GM21360 (cell line): ENCODE results near the gene LCLAT1.

Experiments
- ATAC-seq: cut with Tn5 transposase; IDR thresholded peaks from one replicate; pipeline ENCODE4 v1.9.1; 2021; ENCODE audit warnings: mild to moderate bottlenecking, moderate library complexity; ENCODE audit not compliant: unreplicated experiment

Gene LCLAT1

GRCh38 chr2:30422444-30423040 lies 24.5 kb upstream of the LCLAT1 start:
- peak; percentile 88 for ATAC-seq

- ATAC-seq: no peak
These were observed 22.8 kb upstream of the LCLAT1 start for GRCh38 chr2:30424231-30424630.

- ATAC-seq: no peak
These were observed 21.7 kb upstream of the LCLAT1 start for GRCh38 chr2:30425326-30425725.

GRCh38 chr2:30427606-30428347 lies 19.3 kb upstream of the LCLAT1 start:
- no peak for ATAC-seq

- ATAC-seq: no peak
These were observed 18.7 kb upstream of the LCLAT1 start for GRCh38 chr2:30428348-30428662.

DNA sequence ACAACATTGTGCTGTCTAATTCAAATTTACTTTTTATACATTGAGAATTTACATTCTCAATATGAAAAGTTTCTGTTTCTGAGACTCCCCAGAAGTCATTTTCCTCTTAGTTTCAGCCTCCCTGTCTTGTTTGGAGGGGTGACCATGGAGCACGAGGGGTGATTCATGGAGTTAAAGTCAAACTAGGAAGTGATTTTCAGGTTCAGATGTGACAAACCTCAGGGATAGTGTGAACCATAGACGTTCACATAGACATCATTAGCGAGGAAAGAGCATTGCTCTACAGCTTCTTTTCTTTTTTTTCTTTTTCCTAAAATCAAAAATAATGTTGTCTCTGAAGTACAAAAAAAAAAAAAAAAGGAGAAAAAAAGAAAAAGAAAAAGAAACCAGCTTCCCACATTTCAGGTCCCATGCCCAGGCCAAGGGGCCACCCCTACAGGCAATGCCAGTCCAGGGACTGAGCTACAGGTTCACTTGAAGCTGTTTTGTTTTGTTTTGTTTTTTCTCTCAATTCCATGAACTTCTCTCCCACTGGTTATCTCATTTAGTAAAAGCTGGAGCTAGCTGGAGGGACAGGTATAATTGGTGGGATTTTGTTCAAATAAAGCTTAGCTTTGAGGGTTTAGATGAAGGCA lies 18.1 kb upstream of the LCLAT1 start:
- no peak for ATAC-seq

DNA sequence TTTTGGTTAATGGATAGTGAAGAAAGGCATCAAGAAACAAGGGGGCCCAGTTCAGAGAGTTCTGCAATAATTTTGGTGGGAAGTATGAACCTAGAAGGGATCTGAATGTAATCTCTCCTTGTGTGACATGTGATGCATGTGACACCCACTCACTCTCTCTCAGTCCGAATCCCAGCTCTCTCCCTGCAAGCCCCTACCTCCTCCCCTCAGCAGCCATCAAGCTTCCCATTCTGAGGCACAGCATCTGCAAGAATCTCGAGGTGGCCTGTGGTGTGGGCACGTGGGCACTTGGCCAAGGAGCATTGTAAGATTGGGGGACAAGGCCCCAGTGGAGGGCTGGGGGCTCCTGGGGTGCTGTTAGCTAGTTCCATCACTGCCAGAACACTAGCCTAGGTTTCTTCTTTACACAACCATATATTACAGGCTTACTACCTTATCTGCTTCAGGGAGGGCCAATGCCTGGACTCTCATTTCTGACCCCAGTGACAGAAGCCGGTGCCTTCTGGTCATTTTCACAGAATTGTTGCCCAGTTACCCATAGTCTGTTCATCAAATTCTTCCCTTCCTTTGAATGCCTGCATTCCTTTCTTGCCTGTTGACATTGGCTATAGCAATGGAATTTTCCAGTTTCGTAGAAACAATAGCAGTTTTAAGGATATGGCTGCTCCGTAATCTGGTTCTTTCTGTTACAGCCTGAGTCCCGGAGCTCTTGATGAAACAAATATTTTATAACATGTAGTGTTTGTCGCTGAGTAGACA lies 13.3 kb upstream of the LCLAT1 start:
- no peak for ATAC-seq

DNA sequence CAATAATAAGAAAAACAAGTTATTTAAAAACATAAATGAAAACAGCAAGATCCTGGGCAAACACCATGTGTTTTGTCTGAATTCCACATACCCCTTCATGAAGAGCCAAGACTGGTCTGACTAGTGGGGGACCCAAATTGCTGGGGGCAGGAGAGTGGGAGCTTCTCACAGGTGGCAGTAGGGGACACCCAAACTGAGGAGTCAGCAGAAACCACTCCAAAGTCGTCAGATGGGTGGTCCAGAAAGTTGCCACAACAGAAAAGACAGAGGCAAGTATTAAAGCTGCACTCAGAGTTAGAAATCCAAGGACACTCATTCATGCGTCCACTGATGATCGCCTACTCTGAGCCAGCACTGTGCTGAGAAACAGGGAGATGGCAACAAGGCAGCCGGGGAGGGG lies 12.3 kb upstream of the LCLAT1 start:
- ATAC-seq: no peak

GRCh38 chr2:30436859-30437435 lies 10.1 kb upstream of the LCLAT1 start:
- no peak for ATAC-seq

- no peak for ATAC-seq
These were observed 9.1 kb upstream of the LCLAT1 start for GRCh38 chr2:30437809-30438548.

- ATAC-seq: no peak
These were observed 7.8 kb upstream of the LCLAT1 start for GRCh38 chr2:30439296-30439695.

DNA sequence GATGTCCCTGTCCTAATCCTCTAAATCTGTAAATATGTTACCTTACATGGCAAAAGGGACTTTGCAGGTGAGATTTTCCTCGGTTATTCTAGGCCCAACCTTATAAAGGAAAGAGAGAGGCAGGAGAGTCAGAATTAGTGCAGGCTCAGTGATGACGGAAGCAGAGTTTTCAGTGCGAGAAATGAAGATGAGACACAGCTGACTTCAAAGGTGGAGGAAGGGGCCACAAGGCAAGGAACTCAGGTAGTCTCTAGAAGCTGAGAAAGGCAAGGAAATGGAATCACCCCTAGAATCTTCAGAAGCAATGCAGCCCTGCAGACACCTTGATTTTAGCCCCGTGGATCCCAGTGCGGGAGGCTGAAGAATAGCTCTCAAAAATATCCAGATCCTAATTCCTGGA lies 7.2 kb upstream of the LCLAT1 start:
- ATAC-seq: no peak

GRCh38 chr2:30441023-30441422 lies 6.0 kb upstream of the LCLAT1 start:
- ATAC-seq: no peak

DNA sequence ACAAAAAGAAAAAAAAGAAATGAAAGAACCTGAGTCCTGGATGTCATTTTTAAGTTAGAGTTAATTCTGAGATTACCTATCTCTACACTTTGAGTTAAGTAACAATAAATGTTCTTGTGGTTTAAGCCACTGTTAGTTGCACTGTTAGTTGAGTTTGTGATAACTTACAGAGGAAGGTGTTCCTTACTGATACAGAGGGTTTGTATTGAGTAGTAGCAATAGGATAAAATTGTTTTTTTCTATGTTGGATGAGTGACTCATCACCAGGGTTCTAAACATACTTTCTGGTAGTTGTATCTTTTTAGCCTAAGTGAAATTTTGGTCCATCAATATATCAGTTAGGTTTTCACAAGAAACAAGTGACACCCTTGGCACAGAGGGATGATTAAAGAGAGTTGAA lies 4.0 kb upstream of the LCLAT1 start:
- no peak for ATAC-seq

DNA sequence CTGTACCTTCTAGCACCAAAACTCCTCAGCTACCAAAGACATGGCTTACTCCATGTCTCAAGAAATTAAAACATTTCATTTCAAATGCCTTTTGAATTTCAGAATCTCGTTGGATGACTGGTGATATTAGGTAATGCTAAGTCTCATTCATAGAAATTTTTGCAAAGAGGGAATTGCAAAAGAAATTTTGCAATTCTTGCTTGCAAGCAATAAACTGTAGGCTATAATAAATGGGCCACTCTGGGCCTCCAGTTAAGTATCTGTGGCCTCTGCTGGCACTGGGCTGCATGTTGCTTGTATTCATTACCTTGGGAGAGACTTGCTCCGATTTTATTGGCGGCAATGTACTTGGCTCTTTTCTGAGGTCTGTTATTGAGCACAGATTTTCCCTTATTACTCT lies 2.8 kb upstream of the LCLAT1 start:
- no peak for ATAC-seq

DNA sequence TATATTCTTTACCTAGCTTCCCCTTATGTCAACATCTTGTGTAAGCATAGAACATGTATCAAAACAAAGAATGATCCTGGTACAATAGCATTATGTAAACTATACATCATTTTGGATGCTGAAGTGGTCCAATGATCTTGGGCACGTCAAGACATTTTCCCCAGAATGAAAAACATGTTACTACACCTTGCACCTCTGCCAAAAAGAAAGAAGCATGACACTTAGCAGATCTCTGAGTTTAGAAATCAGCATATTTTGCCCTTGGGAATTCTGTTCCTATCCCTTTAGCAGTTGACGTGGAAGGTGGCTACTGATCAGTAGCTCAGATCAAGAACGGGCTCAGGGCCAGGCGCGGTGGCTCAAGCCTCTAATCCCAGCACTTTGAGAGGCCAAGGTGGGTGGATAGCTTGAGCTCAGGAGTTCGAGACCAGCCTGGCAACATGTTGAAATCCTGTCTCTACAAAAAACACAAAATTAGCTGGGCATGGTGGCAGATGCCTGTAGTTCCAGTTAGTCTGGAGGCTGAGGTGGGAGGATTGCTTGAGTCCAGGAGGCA lies 1.7 kb upstream of the LCLAT1 start:
- no peak for ATAC-seq

- no peak for ATAC-seq
These were observed 371 bp upstream of the LCLAT1 start for GRCh38 chr2:30446602-30447148.

DNA sequence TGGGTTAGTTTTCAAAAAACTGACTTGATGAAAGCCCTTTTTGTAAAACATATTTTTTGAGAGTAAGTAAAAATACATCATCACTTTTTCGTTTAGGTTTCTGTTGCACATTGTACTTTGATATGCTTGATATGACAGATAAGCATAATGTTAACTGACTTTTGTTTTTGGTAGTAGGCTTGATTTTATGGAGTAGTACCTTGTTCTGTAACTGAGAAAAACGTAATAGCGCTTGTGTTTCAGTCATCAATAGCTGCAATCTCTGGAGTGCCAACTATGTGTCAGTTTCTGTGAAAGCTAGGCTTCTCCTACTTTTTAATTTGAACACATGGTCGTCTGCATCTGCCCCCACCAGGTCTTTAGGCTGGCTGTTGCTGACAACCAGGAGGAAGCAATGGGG lies 1.3 kb downstream of the LCLAT1 start:
- ATAC-seq: no peak

DNA sequence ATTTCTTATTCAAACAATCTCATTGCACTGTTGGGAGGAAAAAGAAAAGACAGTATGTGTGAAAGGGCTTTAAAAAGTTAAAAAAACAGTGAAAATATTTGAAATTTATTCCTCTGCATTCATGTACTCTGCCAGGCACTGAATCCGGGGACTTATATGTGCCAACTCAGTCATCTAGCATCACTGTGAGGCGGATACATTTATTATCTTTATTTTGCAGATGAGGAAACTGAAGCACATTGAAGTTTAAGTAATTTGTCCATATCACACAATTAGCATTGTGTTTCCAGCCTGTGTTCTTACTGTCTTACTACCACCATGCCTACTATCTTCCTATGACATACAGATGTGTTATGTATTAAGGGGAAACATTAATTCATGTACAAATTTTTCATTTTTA lies 1.8 kb downstream of the LCLAT1 start:
- ATAC-seq: no peak

GRCh38 chr2:30450025-30450424 lies 3.0 kb downstream of the LCLAT1 start:
- no peak for ATAC-seq
